HL-60 (cell line): ENCODE data around the gene ASIP.
A peak's percentile ranks its signal among the peaks of the same experiment; 100 is the strongest.

Source experiments
- DNase-seq, 2 experiments: peaks; one replicate each; pipeline ENCODE4 v3.0.0-alpha.2; 2010 to 2020; ENCODE audit warnings: low read depth in 1 of 2, low spot score in 1 of 2
- H3K27ac ChIP-seq: fragments of 250-450 bp; sonication (Bioruptor Pico); replicated peaks from 2 replicates; pipeline ENCODE4 v1.5.1; 2020; ENCODE audit warnings: mild to moderate bottlenecking, moderate library complexity
- H3K27me3 ChIP-seq: fragments of 250-450 bp; sonication (Bioruptor Pico); 2 replicates; pipeline ENCODE4 v1.5.1; 2021; ENCODE audit warnings: mild to moderate bottlenecking, moderate library complexity; ENCODE audit not compliant: insufficient read depth, poor library complexity, severe bottlenecking
- H3K4me3 ChIP-seq: replicated peaks from 2 replicates; pipeline ENCODE4 v1.5.1; 2011; ENCODE audit warnings: mild to moderate bottlenecking, control low read depth, low read length; ENCODE audit not compliant: insufficient read depth
- CTCF ChIP-seq: IDR thresholded peaks from one replicate; pipeline ENCODE4 v1.5.1; 2011; ENCODE audit warnings: low read length, control low read depth, inconsistent platforms; ENCODE audit not compliant: insufficient read depth
- GABPA ChIP-seq: IDR thresholded peaks from 2 replicates; pipeline ENCODE4 v1.6.1; 2012; ENCODE audit warnings: low read depth
- POLR2AphosphoS5 ChIP-seq: IDR thresholded peaks from 2 replicates; pipeline ENCODE4 v1.6.1; 2012; ENCODE audit warnings: low read depth
- SPI1 ChIP-seq: IDR thresholded peaks from 2 replicates; pipeline ENCODE4 v1.6.1; 2012; ENCODE audit warnings: low read depth, mild to moderate bottlenecking, borderline replicate concordance
- long read RNA-seq: library from polyadenylated mRNA; unstranded; transcript quantifications from one replicate; pipeline ENCODE4 v2.0.0, GENCODE V29; 2020
- TF ChIP-seq, protein P1 (sequence below): IDR thresholded peaks from 2 replicates; pipeline ENCODE4 v1.6.1; 2012; ENCODE audit warnings: low read depth; ENCODE audit not compliant: insufficient replicate concordance

The ASIP gene
- long read RNA-seq, partial matches to known transcripts: 0 of 2 reads
- long read RNA-seq, other reads (novel, unspliced or antisense): 2 of 2 reads

- Histone ChIP-seq H3K27me3 (no peaks in the 10 kb centered on the region), H3K27ac (no peak within 1 kb of the TSS), H3K4me3 (no peak within 1 kb of the TSS)
- TF ChIP-seq GABPA (no peak), POLR2AphosphoS5 (no peak), CTCF (no peak)
- DNase-seq: peak in 1 of 2 experiments; percentile 33
Observed at GRCh38 chr20:34240693-34241615, at the start of gene ASIP. Gene ASIP, plus strand, starts transcription at chr20:34241423. Its CDS starts 18,952 bp downstream, at chr20:34260375.

DNA sequence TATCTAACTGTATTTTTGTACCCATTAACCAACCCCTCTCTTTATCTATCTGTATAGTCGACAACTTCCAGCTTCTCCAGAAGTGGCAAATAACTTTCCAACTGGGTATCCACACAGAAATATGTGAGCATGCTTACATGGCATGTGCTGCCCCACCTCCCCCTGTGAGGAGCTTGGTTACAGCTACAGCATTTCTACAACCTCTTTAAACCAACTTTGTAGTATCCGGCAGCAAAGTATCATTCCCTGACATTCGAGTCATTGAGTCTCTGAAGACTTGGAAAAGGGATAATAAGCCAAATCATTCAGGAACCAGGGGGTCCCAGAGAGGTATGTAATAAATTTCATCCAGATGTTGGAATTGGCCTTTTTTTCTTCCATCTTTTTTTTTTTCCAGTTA, 48.2 kb upstream of the ASIP start:
- TF ChIP-seq CTCF: no peak
- TF ChIP-seq, protein P1, sequence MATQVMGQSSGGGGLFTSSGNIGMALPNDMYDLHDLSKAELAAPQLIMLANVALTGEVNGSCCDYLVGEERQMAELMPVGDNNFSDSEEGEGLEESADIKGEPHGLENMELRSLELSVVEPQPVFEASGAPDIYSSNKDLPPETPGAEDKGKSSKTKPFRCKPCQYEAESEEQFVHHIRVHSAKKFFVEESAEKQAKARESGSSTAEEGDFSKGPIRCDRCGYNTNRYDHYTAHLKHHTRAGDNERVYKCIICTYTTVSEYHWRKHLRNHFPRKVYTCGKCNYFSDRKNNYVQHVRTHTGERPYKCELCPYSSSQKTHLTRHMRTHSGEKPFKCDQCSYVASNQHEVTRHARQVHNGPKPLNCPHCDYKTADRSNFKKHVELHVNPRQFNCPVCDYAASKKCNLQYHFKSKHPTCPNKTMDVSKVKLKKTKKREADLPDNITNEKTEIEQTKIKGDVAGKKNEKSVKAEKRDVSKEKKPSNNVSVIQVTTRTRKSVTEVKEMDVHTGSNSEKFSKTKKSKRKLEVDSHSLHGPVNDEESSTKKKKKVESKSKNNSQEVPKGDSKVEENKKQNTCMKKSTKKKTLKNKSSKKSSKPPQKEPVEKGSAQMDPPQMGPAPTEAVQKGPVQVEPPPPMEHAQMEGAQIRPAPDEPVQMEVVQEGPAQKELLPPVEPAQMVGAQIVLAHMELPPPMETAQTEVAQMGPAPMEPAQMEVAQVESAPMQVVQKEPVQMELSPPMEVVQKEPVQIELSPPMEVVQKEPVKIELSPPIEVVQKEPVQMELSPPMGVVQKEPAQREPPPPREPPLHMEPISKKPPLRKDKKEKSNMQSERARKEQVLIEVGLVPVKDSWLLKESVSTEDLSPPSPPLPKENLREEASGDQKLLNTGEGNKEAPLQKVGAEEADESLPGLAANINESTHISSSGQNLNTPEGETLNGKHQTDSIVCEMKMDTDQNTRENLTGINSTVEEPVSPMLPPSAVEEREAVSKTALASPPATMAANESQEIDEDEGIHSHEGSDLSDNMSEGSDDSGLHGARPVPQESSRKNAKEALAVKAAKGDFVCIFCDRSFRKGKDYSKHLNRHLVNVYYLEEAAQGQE: no peak
- no peak for TF ChIP-seq GABPA
- TF ChIP-seq POLR2AphosphoS5: no peak
- TF ChIP-seq SPI1: no peak
- Histone ChIP-seq H3K27me3 (no peaks in the 10 kb centered on the region), H3K27ac (no peak overlapping the region), H3K4me3 (no peak overlapping the region)
- no peak for DNase-seq

GRCh38 chr20:34199183-34199582, 42.0 kb upstream of the ASIP start:
- Histone ChIP-seq H3K27ac (no peak overlapping the region), H3K27me3 (no peaks in the 10 kb centered on the region), H3K4me3 (no peak overlapping the region)
- TF ChIP-seq, protein P1: no peak
- TF ChIP-seq SPI1: peak; percentile 77; the same call in 1 of the 2 replicates
- DNase-seq: peak in 1 of 2 experiments; percentile 6

- no peak overlapping the region for H3K4me3 ChIP-seq
- TF ChIP-seq, protein P1: no peak
- no peak for TF ChIP-seq POLR2AphosphoS5
- TF ChIP-seq SPI1: no peak
- TF ChIP-seq GABPA: no peak
- no peak for TF ChIP-seq CTCF
- no peak overlapping the region for H3K27ac ChIP-seq
- no peaks in the 10 kb centered on the region for H3K27me3 ChIP-seq
- DNase-seq: peak in 1 of 2 experiments; percentile 23
Observed at GRCh38 chr20:34200023-34200422, 41.2 kb upstream of the ASIP start.
